ENCODE data around the gene AMBP. TPM values are rescaled to one million over a fixed set of nuclear protein-coding genes. Genes with fewer than 3 reads are reported as not detected.

Gene AMBP
- total and polyA plus RNA-seq, 2 donors (not counting 1 experiment from before 2014, with no cell fraction given), result not detected

GRCh38 chr9:114031037-114031630 lies 47.0 kb downstream of the AMBP start:
- Mint-ChIP-seq H3K27ac (no peak overlapping the region), H3K4me1 (no peaks in the 10 kb centered on the region), H3K27me3 (no peaks in the 10 kb centered on the region), H3K9me3 (ENCODE audit: insufficient read depth) (no peaks in the 10 kb centered on the region), H3K4me3 (no peak overlapping the region)
- no peaks in the 10 kb centered on the region for H3K79me2 ChIP-seq (ENCODE audit: control insufficient read depth, insufficient read depth, low read length)
- no peaks in the 10 kb centered on the region for H3K9me3 ChIP-seq (ENCODE audit: control extremely low read depth in 1 of 3, control insufficient read depth in 2 of 3, insufficient read depth in 1 of 3, low read length in 2 of 3)
- intact Hi-C loops (cut with micrococcal nuclease), result no loop called here
- no peak overlapping the region for H2AFZ ChIP-seq (ENCODE audit: insufficient read depth, low read depth, low read length, poor library complexity, severe bottlenecking)
- no peak for ATAC-seq (ENCODE audit: low read depth)
- H3K9ac ChIP-seq (ENCODE audit: low read length), result no peak overlapping the region
- POLR2A ChIA-PET, result no interaction called here
- no peaks in the 10 kb centered on the region for H4K20me1 ChIP-seq (ENCODE audit: control insufficient read depth, insufficient read depth, low read length, poor library complexity, severe bottlenecking)
- H3K4me1 ChIP-seq (ENCODE audit: control insufficient read depth in 2 of 2, insufficient read depth in 2 of 2, low read length in 2 of 2), result no peaks in the 10 kb centered on the region
- TF ChIP-seq CTCF (IDR thresholded peaks at IDR 0.05), result no peak
- CTCF ChIA-PET, result no interaction called here
- WGBS (ENCODE audit: insufficient coverage), result no CpG with 5 or more reads among the region's 7 CpGs
- H3K27me3 ChIP-seq (replicated peaks in 1 of 4; ENCODE audit: control extremely low read depth in 1 of 4, control insufficient read depth in 3 of 4, insufficient read depth in 4 of 4, low read length in 3 of 4), result no peaks in the 10 kb centered on the region
- no peak overlapping the region for H3K4me2 ChIP-seq (replicated peaks; ENCODE audit: low read depth, low read length, poor library complexity, severe bottlenecking)
- no peak for DNase-seq
- no peak overlapping the region for H3K27ac ChIP-seq (ENCODE audit: low read length in 2 of 2)
- H3K36me3 ChIP-seq (replicated peaks in 1 of 2; ENCODE audit: control extremely low read depth in 1 of 2, control insufficient read depth in 1 of 2, extremely low read depth in 1 of 2, insufficient read depth in 2 of 2, low read length in 1 of 2), result no peaks in the 10 kb centered on the region
- no peak overlapping the region for H3K4me3 ChIP-seq (ENCODE audit: control extremely low read depth in 1 of 5, extremely low read depth in 1 of 5, insufficient read depth in 1 of 5, low read depth in 2 of 5, low read length in 4 of 5)

- Histone ChIP-seq H4K20me1 (ENCODE audit: control insufficient read depth, insufficient read depth, low read length, poor library complexity, severe bottlenecking) (no peaks in the 10 kb centered on the region), H3K27ac (ENCODE audit: low read length in 2 of 2) (no peak overlapping the region), H3K4me3 (ENCODE audit: control extremely low read depth in 1 of 5, extremely low read depth in 1 of 5, insufficient read depth in 1 of 5, low read depth in 2 of 5, low read length in 4 of 5) (no peak overlapping the region), H3K79me2 (ENCODE audit: control insufficient read depth, insufficient read depth, low read length) (no peaks in the 10 kb centered on the region), H3K9me3 (ENCODE audit: control extremely low read depth in 1 of 3, control insufficient read depth in 2 of 3, insufficient read depth in 1 of 3, low read length in 2 of 3) (no peaks in the 10 kb centered on the region), H3K36me3 (replicated peaks in 1 of 2; ENCODE audit: control extremely low read depth in 1 of 2, control insufficient read depth in 1 of 2, extremely low read depth in 1 of 2, insufficient read depth in 2 of 2, low read length in 1 of 2) (no peaks in the 10 kb centered on the region), H3K9ac (ENCODE audit: low read length) (no peak overlapping the region), H2AFZ (ENCODE audit: insufficient read depth, low read depth, low read length, poor library complexity, severe bottlenecking) (no peak overlapping the region), H3K27me3 (replicated peaks in 1 of 4; ENCODE audit: control extremely low read depth in 1 of 4, control insufficient read depth in 3 of 4, insufficient read depth in 4 of 4, low read length in 3 of 4) (no peaks in the 10 kb centered on the region), H3K4me1 (ENCODE audit: control insufficient read depth in 2 of 2, insufficient read depth in 2 of 2, low read length in 2 of 2) (no peaks in the 10 kb centered on the region), H3K4me2 (replicated peaks; ENCODE audit: low read depth, low read length, poor library complexity, severe bottlenecking) (no peak overlapping the region)
- H3K9me3 Mint-ChIP-seq (ENCODE audit: insufficient read depth), result peaks cover 2% of the 10 kb centered on the region
- ChIA-PET POLR2A (no interaction called here), CTCF (no interaction called here)
- intact Hi-C loops (cut with micrococcal nuclease), result no loop called here
- no peak for DNase-seq
- no peak overlapping the region for H3K4me3 Mint-ChIP-seq
- ATAC-seq (ENCODE audit: low read depth), result no peak
- no peaks in the 10 kb centered on the region for H3K4me1 Mint-ChIP-seq
- 92% methylated on average over 9 of the region's 9 CpGs for WGBS (ENCODE audit: insufficient coverage)
- no peak overlapping the region for H3K27ac Mint-ChIP-seq
- no peaks in the 10 kb centered on the region for H3K27me3 Mint-ChIP-seq
- TF ChIP-seq CTCF (IDR thresholded peaks at IDR 0.05), result no peak
- TF ChIP-seq EZH2 (IDR thresholded peaks at IDR 0.05; ENCODE audit: borderline replicate concordance, insufficient read depth, low read depth, low read length, poor library complexity, severe bottlenecking), result no peak
Measured at GRCh38 chr9:114030364-114030763, 47.7 kb downstream of the AMBP start.
